NCI-H2081 treated with DMSO at 0.1 percent for 48 hours (cell line): ENCODE data around the gene CAPZB.

ENCODE experiments used
- DNase-seq: peaks from one replicate; lab custom pipeline; 2025; lab: John Stamatoyannopoulos, UW

The CAPZB gene

DNA sequence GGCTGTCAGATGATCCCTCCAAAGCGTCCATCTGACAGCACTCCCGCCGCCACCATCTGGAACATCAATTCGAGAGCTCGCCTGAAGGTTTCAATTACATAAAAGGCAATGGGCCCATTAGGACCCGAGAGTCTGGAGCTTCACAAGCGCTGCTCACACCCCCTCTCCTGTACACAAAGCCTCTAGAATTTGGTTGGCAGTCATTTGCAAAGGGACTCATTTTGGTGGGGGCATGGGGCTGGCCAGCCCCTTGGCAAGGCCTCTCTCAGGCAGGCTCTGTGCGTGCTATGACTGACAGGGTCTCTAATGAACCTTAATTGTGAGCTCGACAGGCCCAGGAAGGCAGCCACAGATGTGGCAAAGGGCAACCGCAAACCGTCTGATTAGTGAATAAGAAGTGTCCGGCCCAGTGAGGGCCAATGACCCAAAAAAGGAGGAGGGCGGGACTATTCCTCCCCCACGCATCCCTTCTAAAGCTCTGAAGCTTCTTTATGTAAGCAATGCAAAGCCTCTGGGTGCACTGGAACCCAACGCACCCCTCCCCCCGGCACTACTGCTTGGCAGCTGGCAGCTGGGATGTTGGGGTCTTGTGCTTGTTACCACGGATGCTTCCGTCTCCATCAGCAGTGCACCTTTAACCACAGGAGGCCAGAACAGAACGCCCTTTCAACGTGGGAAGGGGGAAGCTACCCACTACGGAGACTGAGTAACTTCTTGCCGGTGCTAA lies 79.4 kb downstream of the CAPZB start:
- DNase-seq = no peak

DNA sequence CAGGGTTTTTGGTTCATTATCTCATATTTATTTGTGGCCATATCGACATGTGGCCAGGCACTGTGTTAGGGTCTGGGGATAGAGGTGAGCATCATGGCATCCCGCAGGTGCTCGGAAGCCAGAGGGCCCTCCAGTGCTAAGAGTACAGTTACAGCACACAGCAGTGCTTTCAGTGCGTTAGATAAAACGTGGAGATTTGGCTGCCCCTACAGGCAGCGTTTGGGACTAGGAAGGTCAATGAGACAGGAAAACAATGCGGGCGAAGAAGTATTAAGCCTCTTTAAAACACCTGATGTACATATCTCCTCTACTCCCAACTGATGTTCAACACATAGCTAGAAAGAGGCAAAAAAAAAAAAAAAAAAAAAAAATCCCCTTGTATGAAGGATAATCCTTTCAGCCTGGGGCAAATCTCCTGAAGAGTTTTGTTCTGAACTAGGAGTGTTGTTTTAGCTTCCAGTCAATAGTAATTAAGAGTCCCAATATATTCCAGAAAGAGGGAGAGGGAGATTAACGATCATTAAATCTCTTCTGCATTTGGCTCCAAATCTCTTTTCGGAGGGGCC lies 80.1 kb downstream of the CAPZB start:
- DNase-seq = no peak

- no peak for DNase-seq
Observed at GRCh38 chr1:19404748-19405147, 80.6 kb downstream of the CAPZB start.

DNA sequence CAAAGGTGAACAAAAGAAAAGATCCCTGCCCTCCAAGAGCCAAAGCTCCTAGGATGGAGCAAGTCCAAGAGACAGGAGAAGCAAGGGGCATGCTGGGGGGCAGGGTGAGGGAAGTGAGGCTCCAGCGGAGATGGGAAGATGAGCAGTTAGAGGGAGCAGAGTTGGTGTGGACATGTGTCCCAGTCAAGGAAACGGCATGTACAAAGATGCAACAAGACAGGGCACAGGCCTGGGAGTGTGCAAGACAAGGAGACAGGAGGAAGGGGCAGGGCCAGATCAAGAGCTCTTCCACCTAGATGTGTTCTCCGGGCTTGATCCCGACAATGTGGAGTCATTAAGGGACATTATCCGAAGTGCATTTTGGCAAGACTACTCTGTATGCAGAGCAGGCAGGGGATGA lies 82.1 kb downstream of the CAPZB start:
- no peak for DNase-seq

- DNase-seq = no peak
Observed at GRCh38 chr1:19402031-19402813, 83.1 kb downstream of the CAPZB start.

- no peak for DNase-seq
Observed at GRCh38 chr1:19401535-19401889, 83.8 kb downstream of the CAPZB start.

DNA sequence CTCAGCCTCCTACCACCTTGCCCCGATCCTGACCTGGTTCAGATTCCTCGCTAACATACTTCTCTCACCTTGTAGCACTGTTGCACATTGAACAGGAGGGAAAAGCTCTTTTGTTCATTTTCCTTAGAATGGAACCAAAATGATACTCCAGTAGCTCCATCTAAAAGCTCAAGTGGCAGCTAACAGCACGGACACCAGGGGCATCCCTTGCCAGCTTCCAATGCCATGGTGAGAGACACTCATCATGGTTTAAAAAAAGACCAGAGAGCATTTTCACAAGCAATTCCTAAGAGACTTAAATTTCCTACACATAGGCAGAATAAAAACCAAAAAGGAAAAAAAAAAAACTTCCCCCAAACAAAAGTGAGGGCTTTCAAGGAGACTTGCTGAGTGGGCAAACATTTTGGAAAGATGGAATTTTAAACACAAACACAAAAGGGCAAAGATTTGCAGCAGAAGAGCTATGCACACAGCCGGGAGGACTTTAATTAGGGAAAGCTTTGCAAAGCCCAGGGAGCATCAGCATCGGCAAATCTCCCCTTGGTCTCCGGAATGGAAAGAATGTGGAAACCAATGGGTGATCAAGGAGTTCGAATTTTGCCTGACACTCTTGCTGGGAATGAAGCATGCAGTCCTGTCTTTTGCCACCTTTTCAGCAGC lies 84.3 kb downstream of the CAPZB start:
- no peak for DNase-seq

DNA sequence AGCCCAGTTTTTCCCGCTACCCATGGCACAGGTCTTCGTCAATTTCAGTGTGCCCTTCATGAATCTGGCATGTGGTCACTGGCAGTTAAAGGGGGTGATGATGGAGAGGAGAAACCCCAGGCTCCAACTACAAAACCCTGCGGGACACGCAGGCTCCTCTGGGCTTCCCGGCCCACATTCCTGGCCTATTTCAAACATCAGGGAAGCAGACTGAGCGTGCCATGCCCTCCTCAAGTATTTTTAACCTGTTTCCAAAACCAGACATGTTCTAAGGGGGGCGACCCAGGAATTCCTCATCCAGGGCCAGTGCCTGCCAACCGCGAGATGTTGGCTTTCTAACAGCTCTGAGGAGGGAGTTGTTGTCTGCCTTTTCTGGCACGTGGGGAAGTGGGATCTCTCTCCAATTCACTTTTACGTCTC lies 85.1 kb downstream of the CAPZB start:
- no peak for DNase-seq

GRCh38 chr1:19398309-19398760 lies 87.0 kb downstream of the CAPZB start:
- DNase-seq = no peak

GRCh38 chr1:19397217-19397945 lies 88.0 kb downstream of the CAPZB start:
- no peak for DNase-seq

DNA sequence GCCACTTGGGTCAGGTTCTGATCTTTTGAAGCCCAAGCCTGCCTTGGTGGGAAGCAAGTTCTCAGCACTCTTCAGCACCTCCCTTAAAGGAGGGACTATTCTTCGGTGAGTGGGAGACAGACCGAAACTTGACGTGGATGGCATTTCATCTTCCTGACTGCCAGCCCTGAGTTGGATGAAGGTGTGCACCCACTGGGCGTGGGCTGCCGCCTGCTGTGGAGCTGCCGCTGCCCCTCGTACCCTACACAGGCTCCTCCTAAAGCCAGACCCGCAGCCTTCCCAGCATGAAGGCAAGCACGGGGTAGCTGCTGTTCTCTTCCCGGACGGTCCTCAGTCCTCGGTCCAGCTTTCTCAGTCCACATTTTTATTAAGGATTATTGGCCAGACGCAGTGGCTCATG lies 89.1 kb downstream of the CAPZB start:
- DNase-seq = no peak

- DNase-seq = no peak
Observed at GRCh38 chr1:19395678-19396192, 89.6 kb downstream of the CAPZB start.

- no peak for DNase-seq
Observed at GRCh38 chr1:19393046-19393445, 92.3 kb downstream of the CAPZB start.

GRCh38 chr1:19392221-19392620 lies 93.1 kb downstream of the CAPZB start:
- no peak for DNase-seq

GRCh38 chr1:19391596-19391981 lies 93.8 kb downstream of the CAPZB start:
- DNase-seq = no peak

- no peak for DNase-seq
Observed at GRCh38 chr1:19390901-19391595, 94.3 kb downstream of the CAPZB start.

- no peak for DNase-seq
Observed at GRCh38 chr1:19390166-19390850, 95.0 kb downstream of the CAPZB start.

DNA sequence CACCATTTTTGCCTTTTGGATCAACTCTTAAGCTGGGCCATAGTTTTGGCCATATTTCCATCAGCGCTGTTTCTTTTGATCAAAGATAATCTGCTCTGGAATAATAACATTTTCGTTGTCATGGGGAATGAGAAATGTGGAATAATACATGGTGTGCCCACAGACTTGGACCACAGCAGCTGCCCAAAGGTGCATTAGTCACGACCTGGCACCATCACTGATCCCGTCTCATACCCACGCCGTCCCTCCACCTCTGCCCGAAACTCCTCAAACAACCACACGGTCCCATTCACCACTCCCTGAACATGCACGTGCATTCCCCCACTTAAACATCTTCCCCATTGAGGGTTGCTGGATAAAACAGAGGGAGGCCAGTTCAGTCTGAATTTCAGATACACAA lies 96.4 kb downstream of the CAPZB start:
- no peak for DNase-seq

- no peak for DNase-seq
Observed at GRCh38 chr1:19387045-19387467, 98.3 kb downstream of the CAPZB start.

- no peak for DNase-seq
Observed at GRCh38 chr1:19385869-19386591, 99.3 kb downstream of the CAPZB start.
